ENCODE measurements around the gene TRAF7.

- TF ChIP-seq CTCF (IDR thresholded peaks at IDR 0.05; ENCODE audit: low read depth, low read length, poor library complexity, severe bottlenecking): no peak
- no peak for TF ChIP-seq EZH2phosphoT487 (IDR thresholded peaks at IDR 0.05; ENCODE audit: borderline replicate concordance, low read length)
These were observed 53.9 kb downstream of the TRAF7 start for GRCh38 chr16:2209258-2210008.
